ENCODE measurements around the gene NSD1. TPM values are rescaled to one million over a fixed set of nuclear protein-coding genes. Genes with fewer than 3 reads are reported as not detected.
A peak's percentile ranks its signal among the peaks of the same experiment; 100 is the strongest.

NSD1 gene
- 32.9 TPM for total RNA-seq

GRCh38 chr5:177133096-177133852 lies at the start of gene NSD1:
TSS of gene NSD1 (plus strand) at chr5:177133773. CDS start at chr5:177135104, 1,331 bp downstream.
- peak; percentile 89 to 96 (median 93) for DNase-seq (ENCODE audit: low read depth in 2 of 3, low spot score in 2 of 3)

DNA sequence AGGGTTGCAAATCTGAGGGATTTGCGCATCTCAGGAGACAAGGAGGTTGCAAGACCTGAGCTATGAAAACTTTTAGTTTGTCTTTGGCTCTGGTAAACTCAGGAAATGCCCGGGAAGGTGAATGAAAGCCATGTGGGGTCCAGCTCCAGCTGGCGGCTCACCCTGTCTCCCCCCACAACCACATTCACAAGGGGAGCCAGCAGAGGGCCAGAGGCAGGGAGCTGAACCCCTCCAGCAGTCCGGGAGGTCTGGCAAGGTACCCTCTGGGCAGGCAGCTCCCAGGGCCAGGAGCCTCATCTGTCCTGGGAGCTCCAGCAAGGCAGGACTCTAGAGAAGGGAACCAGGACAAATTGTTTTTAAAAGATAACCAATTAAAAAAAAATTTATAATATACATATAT lies 49.4 kb upstream of the NSD1 start:
- no peak for DNase-seq (ENCODE audit: low read depth in 2 of 3, low spot score in 2 of 3)

- DNase-seq (ENCODE audit: low read depth in 2 of 3, low spot score in 2 of 3) = peak in 1 of 3 donors; percentile 10
Observed at GRCh38 chr5:177085985-177086653, 47.5 kb upstream of the NSD1 start.

DNA sequence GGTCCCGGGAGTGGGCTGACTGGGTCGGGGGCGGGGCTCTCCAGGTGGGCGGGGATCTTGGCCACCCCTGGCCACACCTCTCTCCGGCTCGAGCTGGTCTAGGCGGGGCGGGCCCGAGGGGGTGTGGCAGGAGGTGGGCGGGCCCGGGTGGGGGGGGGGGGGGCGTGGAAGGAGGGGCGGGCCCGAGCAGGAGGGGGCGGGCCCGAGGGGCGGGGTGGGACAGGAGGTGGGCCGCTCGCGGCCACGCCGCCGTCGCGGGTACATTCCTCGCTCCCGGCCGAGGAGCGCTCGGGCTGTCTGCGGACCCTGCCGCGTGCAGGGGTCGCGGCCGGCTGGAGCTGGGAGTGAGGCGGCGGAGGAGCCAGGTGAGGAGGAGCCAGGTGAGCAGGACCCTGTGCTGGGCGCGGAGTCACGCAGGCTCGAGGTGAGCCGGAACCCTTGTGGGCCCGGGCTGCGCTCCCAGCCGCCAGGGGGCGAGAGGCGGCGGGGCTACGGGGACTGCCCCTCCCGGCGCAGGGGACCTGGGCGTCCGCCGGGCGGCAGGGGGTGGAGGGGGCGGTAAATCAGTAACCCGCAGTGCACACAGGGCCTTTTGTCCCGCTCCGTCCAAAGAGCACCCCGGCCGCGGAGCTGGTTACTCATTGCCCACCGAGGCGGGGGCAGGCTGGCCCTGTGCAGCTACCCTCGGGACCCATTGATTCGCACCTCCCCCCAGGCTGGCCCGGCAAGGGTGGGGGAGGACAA lies 46.7 kb upstream of the NSD1 start, which contains the start of gene FGFR4:
Gene FGFR4, plus strand, starts transcription at position 262 of the 744 bp plus-strand sequence. CDS start 2,688 bp downstream, outside the sequence.
- DNase-seq (ENCODE audit: low read depth in 2 of 3, low spot score in 2 of 3) = peak; percentile 58 to 77 (median 69)

DNA sequence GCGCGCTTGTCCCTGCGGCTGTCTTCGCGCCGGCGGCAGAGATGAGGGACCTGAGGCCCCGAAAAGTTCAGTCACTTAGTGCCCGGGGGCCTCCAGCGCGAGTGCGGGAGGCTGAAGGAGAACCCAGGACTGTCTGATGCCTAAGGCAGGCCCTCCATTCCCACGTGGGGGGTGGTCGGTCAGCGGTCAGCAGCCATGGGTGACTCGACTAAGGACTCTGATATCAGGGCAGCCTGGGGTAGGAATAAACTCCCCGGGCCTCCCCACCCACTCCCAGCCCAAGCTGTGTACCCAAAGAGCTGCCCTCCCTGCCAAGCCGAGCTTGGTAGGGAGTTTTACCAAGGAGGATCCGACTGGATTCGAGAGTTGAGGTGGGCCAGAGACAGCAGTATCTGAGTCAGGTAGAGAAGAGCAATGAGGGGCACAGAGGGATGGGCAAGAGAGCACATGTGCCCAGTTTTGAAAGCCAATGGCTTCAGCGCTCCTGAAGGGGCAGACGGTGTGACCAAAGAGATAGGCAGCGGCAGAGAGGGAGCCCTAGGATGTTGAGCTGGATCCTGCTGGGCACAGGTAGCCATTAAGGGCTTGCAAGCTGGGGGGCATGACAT lies 46.1 kb upstream of the NSD1 start:
- DNase-seq (ENCODE audit: low read depth in 2 of 3, low spot score in 2 of 3) = no peak

GRCh38 chr5:177089127-177089526 lies 44.4 kb upstream of the NSD1 start:
- DNase-seq (ENCODE audit: low read depth in 2 of 3, low spot score in 2 of 3) = no peak

DNA sequence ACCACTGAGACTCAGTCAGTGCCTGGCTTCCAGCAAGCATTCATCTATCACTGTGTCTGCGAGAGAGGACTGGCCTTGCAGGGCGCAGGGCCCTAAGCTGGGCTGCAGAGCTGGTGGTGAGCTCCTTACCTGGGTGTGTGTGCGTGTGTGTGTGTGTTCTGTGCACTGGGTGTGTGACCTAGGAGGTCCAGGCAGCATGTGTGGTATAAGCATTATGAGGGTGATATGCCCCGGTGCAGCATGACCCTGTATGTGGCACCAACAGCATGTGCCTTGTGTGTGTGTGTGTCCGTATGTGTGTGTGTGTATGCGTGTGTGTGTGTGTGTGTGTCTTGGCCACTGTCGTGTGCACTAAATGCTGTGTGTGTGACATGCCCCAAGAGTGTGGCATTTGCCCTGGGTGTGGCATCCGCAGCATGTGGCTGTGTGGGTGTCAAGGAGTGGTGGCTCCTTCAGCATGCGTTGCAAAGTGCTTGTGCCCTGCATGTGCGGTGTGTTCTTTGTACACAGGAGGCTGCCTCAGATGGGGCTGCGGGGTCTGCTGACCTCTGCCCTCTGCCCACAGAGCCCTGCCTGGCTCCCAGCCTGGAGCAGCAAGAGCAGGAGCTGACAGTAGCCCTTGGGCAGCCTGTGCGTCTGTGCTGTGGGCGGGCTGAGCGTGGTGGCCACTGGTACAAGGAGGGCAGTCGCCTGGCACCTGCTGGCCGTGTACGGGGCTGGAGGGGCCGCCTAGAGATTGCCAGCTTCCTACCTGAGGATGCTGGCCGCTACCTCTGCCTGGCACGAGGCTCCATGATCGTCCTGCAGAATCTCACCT lies 43.5 kb upstream of the NSD1 start:
- no peak for DNase-seq (ENCODE audit: low read depth in 2 of 3, low spot score in 2 of 3)

GRCh38 chr5:177090813-177091212 lies 42.8 kb upstream of the NSD1 start:
- DNase-seq (ENCODE audit: low read depth in 2 of 3, low spot score in 2 of 3) = no peak

DNA sequence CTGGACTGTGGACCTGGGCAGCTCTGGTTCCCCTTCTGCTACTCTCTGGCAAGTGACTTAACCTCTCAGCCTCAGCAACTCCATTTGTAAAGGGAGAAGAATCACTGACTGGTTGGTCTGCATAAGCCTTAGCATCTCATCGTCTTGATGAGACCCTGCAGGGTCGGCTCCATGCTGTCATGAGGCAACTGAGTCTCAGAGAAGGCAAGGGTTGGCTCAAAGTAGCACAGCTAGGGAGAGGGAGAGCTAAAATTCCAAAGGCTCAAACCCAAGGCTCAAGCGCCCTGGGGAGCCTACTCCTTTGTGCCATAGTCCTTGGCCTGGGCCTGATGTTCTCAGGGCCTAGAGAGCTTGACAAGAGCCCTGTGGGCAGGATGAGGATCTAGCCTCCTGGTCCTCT lies 42.3 kb upstream of the NSD1 start:
- DNase-seq (ENCODE audit: low read depth in 2 of 3, low spot score in 2 of 3) = no peak

DNA sequence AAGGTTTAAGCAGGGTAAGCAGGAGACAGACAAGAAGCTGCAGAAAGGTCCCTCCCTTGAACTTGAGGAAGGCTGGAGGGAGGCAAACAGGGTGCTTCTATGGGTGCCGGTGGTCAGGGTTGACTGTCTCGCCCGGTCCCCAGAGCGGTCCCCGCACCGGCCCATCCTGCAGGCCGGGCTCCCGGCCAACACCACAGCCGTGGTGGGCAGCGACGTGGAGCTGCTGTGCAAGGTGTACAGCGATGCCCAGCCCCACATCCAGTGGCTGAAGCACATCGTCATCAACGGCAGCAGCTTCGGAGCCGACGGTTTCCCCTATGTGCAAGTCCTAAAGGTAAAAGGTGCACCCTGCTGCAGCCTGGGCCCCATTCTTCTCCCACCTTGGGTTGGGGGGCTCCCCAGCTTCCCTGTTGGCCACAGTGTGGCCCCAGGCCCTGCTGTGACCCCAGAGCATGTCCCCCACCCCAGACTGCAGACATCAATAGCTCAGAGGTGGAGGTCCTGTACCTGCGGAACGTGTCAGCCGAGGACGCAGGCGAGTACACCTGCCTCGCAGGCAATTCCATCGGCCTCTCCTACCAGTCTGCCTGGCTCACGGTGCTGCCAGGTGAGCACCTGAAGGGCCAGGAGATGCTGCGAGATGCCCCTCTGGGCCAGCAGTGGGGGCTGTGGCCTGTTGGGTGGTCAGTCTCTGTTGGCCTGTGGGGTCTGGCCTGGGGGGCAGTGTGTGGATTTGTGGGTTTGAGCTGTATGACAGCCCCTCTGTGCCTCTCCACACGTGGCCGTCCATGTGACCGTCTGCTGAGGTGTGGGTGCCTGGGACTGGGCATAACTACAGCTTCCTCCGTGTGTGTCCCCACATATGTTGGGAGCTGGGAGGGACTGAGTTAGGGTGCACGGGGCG lies 41.1 kb upstream of the NSD1 start:
- DNase-seq (ENCODE audit: low read depth in 2 of 3, low spot score in 2 of 3) = no peak

GRCh38 chr5:177093082-177093712 lies 40.4 kb upstream of the NSD1 start:
- DNase-seq (ENCODE audit: low read depth in 2 of 3, low spot score in 2 of 3) = no peak

- no peak for DNase-seq (ENCODE audit: low read depth in 2 of 3, low spot score in 2 of 3)
Observed at GRCh38 chr5:177093803-177094202, 39.8 kb upstream of the NSD1 start.

- no peak for DNase-seq (ENCODE audit: low read depth in 2 of 3, low spot score in 2 of 3)
Observed at GRCh38 chr5:177094224-177095087, 39.1 kb upstream of the NSD1 start.

GRCh38 chr5:177095088-177095669 lies 38.4 kb upstream of the NSD1 start:
- no peak for DNase-seq (ENCODE audit: low read depth in 2 of 3, low spot score in 2 of 3)

DNA sequence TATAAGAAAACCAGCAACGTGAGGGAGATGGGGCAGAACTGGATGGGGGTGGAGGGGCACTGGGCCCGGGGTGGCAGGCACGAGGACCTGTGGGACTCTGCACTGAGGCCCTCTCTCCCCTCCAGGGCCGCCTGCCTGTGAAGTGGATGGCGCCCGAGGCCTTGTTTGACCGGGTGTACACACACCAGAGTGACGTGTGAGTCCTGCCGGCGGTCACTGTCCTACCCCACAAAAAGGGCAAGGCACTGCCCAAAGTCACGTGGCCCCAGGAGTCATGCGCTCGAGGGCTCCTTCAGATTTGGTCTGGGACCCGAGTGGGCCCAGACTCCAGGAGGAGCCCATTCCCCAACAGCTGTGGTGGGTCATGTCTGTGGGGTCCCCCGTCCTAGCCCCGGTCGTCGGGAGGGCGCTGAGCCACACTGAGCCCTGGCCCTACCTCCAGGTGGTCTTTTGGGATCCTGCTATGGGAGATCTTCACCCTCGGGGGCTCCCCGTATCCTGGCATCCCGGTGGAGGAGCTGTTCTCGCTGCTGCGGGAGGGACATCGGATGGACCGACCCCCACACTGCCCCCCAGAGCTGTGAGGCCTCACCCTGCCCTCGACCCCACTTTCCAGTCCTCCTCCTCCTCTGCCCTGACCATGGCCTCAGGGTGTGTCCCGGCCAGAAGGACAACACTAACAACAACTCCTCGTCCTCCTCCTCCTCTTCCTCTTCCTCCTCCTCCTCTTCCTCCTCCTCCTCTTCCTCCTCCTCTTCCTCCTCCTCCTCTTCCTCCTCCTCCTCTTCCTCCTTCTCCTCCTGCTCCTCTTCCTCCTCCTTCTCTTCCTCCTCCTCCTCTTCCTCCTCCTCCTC lies 37.2 kb upstream of the NSD1 start:
- DNase-seq (ENCODE audit: low read depth in 2 of 3, low spot score in 2 of 3) = no peak

All from hematopoietic multipotent progenitor cell (in vitro differentiated cells).